Measurements from ENCODE around the gene CDH24.

Gene CDH24, protein sequence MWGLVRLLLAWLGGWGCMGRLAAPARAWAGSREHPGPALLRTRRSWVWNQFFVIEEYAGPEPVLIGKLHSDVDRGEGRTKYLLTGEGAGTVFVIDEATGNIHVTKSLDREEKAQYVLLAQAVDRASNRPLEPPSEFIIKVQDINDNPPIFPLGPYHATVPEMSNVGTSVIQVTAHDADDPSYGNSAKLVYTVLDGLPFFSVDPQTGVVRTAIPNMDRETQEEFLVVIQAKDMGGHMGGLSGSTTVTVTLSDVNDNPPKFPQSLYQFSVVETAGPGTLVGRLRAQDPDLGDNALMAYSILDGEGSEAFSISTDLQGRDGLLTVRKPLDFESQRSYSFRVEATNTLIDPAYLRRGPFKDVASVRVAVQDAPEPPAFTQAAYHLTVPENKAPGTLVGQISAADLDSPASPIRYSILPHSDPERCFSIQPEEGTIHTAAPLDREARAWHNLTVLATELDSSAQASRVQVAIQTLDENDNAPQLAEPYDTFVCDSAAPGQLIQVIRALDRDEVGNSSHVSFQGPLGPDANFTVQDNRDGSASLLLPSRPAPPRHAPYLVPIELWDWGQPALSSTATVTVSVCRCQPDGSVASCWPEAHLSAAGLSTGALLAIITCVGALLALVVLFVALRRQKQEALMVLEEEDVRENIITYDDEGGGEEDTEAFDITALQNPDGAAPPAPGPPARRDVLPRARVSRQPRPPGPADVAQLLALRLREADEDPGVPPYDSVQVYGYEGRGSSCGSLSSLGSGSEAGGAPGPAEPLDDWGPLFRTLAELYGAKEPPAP

DNA sequence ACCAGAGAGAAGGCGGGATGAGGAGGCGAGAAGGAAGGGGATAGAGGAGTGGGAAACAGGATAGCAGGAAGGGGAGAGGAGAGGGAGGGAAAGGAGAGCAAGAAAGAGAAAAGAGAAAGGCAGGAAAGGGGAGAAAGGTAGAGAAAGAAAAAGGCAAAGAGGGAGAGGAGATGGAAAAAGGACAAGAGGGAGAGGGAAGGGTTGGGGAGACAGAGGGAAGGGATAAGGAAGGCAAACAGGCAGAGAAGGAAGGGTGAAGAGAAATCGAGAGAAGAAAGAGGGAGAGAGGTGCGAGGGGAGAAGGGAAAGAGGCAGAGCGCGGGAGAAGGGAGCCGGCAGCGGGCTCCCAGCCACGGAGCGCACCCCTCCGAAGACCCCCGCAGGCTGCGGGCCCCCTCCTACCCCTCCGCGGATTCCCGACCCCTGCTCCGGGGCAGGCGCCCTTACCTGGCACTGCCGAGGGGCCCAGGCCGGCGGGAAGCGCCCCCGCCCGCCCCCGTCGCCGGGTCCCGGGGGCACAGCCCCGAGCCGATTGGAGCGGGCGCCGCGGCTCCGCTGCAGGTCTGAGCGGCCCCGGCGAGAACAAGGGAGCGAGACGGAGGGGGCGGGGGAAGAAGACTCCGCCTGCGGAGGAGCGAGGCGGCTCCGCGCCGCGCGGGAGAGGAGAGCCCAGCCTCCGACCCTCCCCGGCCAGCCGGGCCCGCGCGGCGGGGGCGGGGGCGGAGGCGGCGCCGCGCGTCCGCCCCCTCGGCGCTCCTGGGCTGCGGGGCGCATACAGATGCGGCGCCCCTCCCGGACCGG is at the start of gene CDH24:
Gene CDH24, minus strand, starts transcription at position 565 of the 801 bp plus-strand sequence. CDS start 1,787 bp downstream, outside the sequence.
- Mint-ChIP-seq H3K9me3 (no peaks in the 10 kb centered on the region), H3K27me3 (peaks cover 5% of the 10 kb centered on the region), H3K36me3 (ENCODE audit: low read depth) (peaks cover 27% of the 10 kb centered on the region)

DNA sequence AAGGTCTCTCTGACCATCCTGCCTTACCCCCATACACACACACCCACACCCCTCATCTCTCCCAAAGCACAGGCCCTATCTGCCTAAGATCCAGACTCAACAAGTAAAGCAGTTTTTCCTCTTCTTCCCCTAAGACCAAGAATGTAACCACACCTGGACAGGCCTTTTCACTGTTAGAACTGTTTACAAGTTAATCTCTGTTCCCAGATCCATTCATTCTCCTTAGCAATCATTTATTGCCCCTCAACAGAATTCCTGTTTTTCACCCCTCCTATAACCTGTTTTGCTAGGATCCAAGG is 49.4 kb upstream of the CDH24 start:
- Mint-ChIP-seq H3K27ac (no peak overlapping the region), H3K4me1 (ENCODE audit: low read depth) (no peaks in the 10 kb centered on the region), H3K4me3 (no peak overlapping the region), H3K9me3 (no peaks in the 10 kb centered on the region), H3K36me3 (ENCODE audit: low read depth) (no peaks in the 10 kb centered on the region), H3K27me3 (no peaks in the 10 kb centered on the region)

More for the DNA sequence above, at the start of gene CDH24:
- Mint-ChIP-seq H3K4me1 (ENCODE audit: low read depth) (peaks cover 19% of the 10 kb centered on the region), H3K27ac (no peak within 1 kb of the TSS), H3K4me3 (peak within 1 kb of the TSS; percentile 77)

DNA sequence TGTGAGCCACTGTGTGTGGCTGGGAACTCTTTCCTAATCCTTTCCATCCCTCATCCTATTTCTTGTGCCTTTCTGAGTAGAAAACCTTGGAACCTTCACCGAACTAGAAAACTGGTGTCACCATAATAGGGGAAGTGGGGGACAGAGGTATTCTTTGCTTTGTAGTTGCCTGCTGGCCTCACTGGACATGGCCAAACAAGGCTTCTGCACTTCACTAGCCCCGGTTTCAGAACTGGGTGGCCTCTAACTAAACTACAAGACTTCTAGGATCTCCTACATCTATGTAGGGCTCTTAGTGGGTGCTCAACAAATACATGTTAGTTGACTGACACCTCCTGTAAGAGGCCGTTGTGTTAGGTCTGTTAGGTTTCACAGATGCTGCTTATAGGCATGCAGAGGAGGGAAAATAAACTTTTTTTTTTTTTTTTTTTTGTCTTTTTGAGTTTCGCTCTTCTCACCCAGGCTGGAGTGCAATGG is 48.1 kb upstream of the CDH24 start:
- Mint-ChIP-seq H3K27ac (no peak overlapping the region), H3K27me3 (no peaks in the 10 kb centered on the region), H3K4me3 (no peak overlapping the region), H3K4me1 (ENCODE audit: low read depth) (no peaks in the 10 kb centered on the region), H3K36me3 (ENCODE audit: low read depth) (no peaks in the 10 kb centered on the region), H3K9me3 (no peaks in the 10 kb centered on the region)

- Mint-ChIP-seq H3K36me3 (ENCODE audit: low read depth) (no peaks in the 10 kb centered on the region), H3K27me3 (no peaks in the 10 kb centered on the region), H3K9me3 (no peaks in the 10 kb centered on the region), H3K27ac (no peak within 1 kb of the TSS), H3K4me1 (ENCODE audit: low read depth) (no peaks in the 10 kb centered on the region), H3K4me3 (no peak within 1 kb of the TSS)
These were observed 47.4 kb upstream of the CDH24 start, which contains the start of gene CIROP for GRCh38 chr14:23104591-23105347. Gene CIROP (minus strand): TSS chr14:23104989. CDS start chr14:23104920, 69 bp downstream.

GRCh38 chr14:23104070-23104590 is 46.8 kb upstream of the CDH24 start:
- Mint-ChIP-seq H3K9me3 (no peaks in the 10 kb centered on the region), H3K27me3 (no peaks in the 10 kb centered on the region), H3K27ac (no peak overlapping the region), H3K36me3 (ENCODE audit: low read depth) (peaks cover 2% of the 10 kb centered on the region), H3K4me3 (no peak overlapping the region), H3K4me1 (ENCODE audit: low read depth) (no peaks in the 10 kb centered on the region)

- Mint-ChIP-seq H3K36me3 (ENCODE audit: low read depth) (peaks cover 7% of the 10 kb centered on the region), H3K4me1 (ENCODE audit: low read depth) (no peaks in the 10 kb centered on the region), H3K27ac (no peak overlapping the region), H3K9me3 (no peaks in the 10 kb centered on the region), H3K4me3 (no peak overlapping the region), H3K27me3 (no peaks in the 10 kb centered on the region)
These were observed 46.3 kb upstream of the CDH24 start for GRCh38 chr14:23103581-23103980.

- Mint-ChIP-seq H3K27me3 (no peaks in the 10 kb centered on the region), H3K4me1 (ENCODE audit: low read depth) (peaks cover 2% of the 10 kb centered on the region), H3K36me3 (ENCODE audit: low read depth) (peaks cover 12% of the 10 kb centered on the region), H3K4me3 (no peak overlapping the region), H3K27ac (no peak overlapping the region), H3K9me3 (no peaks in the 10 kb centered on the region)
These were observed 45.5 kb upstream of the CDH24 start for GRCh38 chr14:23102801-23103200.

DNA sequence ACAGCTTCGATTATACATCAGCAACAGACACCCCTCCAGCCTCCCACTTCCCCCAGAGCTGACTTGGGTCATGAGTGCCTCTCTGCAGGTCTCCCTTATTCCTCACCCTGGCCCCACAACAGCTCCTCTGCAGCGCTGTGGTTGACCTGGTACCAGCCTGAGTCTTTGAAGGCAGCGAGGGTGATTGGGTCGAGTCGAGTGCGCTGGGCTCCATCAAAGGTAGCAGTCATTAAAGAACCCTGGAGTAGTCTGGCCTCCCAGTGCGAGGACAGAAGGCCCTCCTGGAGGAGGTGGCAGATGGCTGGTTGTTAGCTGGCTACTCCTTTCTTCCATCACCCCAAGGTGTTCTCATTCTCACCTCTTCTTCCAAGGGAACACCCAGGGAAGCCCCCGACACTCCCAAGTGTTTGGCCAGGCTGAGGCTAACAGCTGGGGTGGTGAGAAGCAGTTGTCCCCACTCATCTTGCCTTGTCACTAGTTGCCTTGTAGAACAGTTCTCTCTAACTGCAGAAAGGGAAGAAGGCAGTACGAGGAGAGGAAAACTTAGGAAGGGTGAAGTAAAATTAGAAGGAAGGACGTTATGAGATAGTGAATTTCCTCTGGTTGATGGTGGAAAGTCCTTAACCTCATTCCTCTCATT is 44.8 kb upstream of the CDH24 start:
- H3K4me1 Mint-ChIP-seq (ENCODE audit: low read depth): peaks cover 9% of the 10 kb centered on the region
- H3K27ac Mint-ChIP-seq: no peak overlapping the region
- H3K36me3 Mint-ChIP-seq (ENCODE audit: low read depth): peaks cover 19% of the 10 kb centered on the region
- H3K9me3 Mint-ChIP-seq: no peaks in the 10 kb centered on the region
- no peaks in the 10 kb centered on the region for H3K27me3 Mint-ChIP-seq
- no peak overlapping the region for H3K4me3 Mint-ChIP-seq

- Mint-ChIP-seq H3K36me3 (ENCODE audit: low read depth) (peaks cover 22% of the 10 kb centered on the region), H3K27me3 (no peaks in the 10 kb centered on the region), H3K4me3 (no peak overlapping the region), H3K27ac (no peak overlapping the region), H3K9me3 (no peaks in the 10 kb centered on the region), H3K4me1 (ENCODE audit: low read depth) (peaks cover 16% of the 10 kb centered on the region)
These were observed 44.1 kb upstream of the CDH24 start for GRCh38 chr14:23101213-23101970.

- Mint-ChIP-seq H3K9me3 (no peaks in the 10 kb centered on the region), H3K27me3 (no peaks in the 10 kb centered on the region), H3K27ac (no peak overlapping the region), H3K36me3 (ENCODE audit: low read depth) (peaks cover 22% of the 10 kb centered on the region), H3K4me1 (ENCODE audit: low read depth) (peaks cover 22% of the 10 kb centered on the region), H3K4me3 (no peak overlapping the region)
These were observed 42.0 kb upstream of the CDH24 start for GRCh38 chr14:23099212-23099861.

DNA sequence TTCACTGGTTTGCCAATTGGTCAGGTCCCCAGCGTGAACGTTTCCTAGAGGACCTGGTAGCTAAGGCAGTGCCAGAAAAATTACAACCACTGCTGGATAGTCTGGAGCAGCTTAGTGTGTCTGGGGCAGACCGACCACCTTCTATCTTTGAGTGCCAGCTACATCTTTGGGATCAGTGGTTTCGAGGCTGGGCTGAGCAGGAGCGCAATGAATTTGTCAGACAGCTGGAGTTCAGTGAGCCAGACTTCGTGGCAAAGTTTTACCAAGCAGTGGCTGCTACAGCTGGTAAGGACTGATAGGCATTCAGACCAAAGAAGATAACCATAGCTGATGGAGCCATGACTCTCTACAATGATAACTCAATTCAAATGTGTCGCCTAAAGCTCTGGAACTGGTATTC is 40.5 kb upstream of the CDH24 start:
- Mint-ChIP-seq H3K4me3 (no peak overlapping the region), H3K27ac (no peak overlapping the region), H3K4me1 (ENCODE audit: low read depth) (peaks cover 22% of the 10 kb centered on the region), H3K36me3 (ENCODE audit: low read depth) (peaks cover 30% of the 10 kb centered on the region), H3K27me3 (no peaks in the 10 kb centered on the region), H3K9me3 (no peaks in the 10 kb centered on the region)

GRCh38 chr14:23095196-23096108 is 38.1 kb upstream of the CDH24 start, which contains the start of gene C14orf119:
Gene C14orf119 (plus strand): TSS chr14:23095505. CDS start chr14:23097659, 2,154 bp downstream.
- Mint-ChIP-seq H3K27me3 (no peaks in the 10 kb centered on the region), H3K4me1 (ENCODE audit: low read depth) (peaks cover 24% of the 10 kb centered on the region), H3K9me3 (no peaks in the 10 kb centered on the region), H3K27ac (no peak within 1 kb of the TSS), H3K36me3 (ENCODE audit: low read depth) (peaks cover 44% of the 10 kb centered on the region), H3K4me3 (no peak within 1 kb of the TSS)
